Prostate gland (tissue), 2 donors: ENCODE measurements around the gene BBIP1. TPM values are rescaled to one million over a fixed set of nuclear protein-coding genes. Genes with fewer than 3 reads are reported as not detected.
"Not testable (repeated sequence)": the region's sequence is repeated elsewhere in the genome, so short reads cannot be mapped to it uniquely, and the experiment has no call there.

Experiments used
- DNase-seq: peaks from one replicate; pipeline ENCODE4 v3.0.0-alpha.2; 2019; ENCODE audit warnings: low spot score
- H3K27ac ChIP-seq, 2 donors: fragments of 200-600 bp; sonication (generic); 2 replicates each; pipeline ENCODE4 v1.5.1; 2017 to 2019
- H3K27me3 ChIP-seq: fragments of 200-600 bp; sonication (generic); replicated peaks from 2 replicates; pipeline ENCODE4 v1.5.1; 2019; ENCODE audit not compliant: insufficient read depth
- H3K36me3 ChIP-seq, 2 donors: fragments of 200-600 bp; sonication (generic); 1 replicate in 1 of 2; 2 replicates in 1 of 2; pipeline versions ENCODE4 v1.5.1 to v1.8.1; 2017 to 2019
- H3K4me1 ChIP-seq: fragments of 200-600 bp; sonication (generic); replicated peaks from 2 replicates; pipeline ENCODE4 v1.5.1; 2019
- H3K4me3 ChIP-seq, 2 donors: fragments of 200-600 bp; sonication (generic); 2 replicates each; pipeline ENCODE4 v1.5.1; 2017 to 2019
- H3K9me3 ChIP-seq: fragments of 200-600 bp; sonication (generic); 2 replicates; pipeline ENCODE4 v1.5.1; 2017
- POLR2A ChIP-seq: fragments of 450-650 bp; IDR thresholded peaks from one replicate; pipeline ENCODE4 v1.6.1; 2016; ENCODE audit warnings: antibody characterized with exemption, mild to moderate bottlenecking
- POLR2AphosphoS5 ChIP-seq: sonication (generic); formaldehyde crosslinking; IDR thresholded peaks from one replicate; pipeline ENCODE4 v1.6.1; 2017; ENCODE audit warnings: antibody characterized with exemption
- WGBS: methylation state at CpG from one replicate; pipeline ENCODE4 v1.1.5; 2018; 5-methylcytosine and 5-hydroxymethylcytosine counted together
- intact Hi-C: fragments of 100-400 bp; cut with DNase I; formaldehyde crosslinking; loops from one replicate; pipeline ENCODE4 v1.14.2; 2022
- total RNA-seq, 2 donors: library from RNA; depleted of rRNA; stranded (reverse); fragments of >200 nt; gene quantifications; one replicate each; pipeline ENCODE4 v1.1.0, GENCODE V29; 2016
- TF ChIP-seq, protein P1 (sequence below), 4 experiments: fragments of 200-600 bp in 2 of 4; fragments of 450-650 bp in 2 of 4; sonication (generic) in 2 of 4; IDR thresholded peaks; 1 replicate in 3 of 4; 2 replicates in 1 of 4; pipeline ENCODE4 v1.5.1; 2016 to 2019; ENCODE audit warnings: antibody characterized with exemption in 4 of 4, mild to moderate bottlenecking in 2 of 4, moderate library complexity in 2 of 4

BBIP1 gene
- total RNA-seq, 2 donors from 2014 or later = 18.8 to 20.9 TPM

DNA sequence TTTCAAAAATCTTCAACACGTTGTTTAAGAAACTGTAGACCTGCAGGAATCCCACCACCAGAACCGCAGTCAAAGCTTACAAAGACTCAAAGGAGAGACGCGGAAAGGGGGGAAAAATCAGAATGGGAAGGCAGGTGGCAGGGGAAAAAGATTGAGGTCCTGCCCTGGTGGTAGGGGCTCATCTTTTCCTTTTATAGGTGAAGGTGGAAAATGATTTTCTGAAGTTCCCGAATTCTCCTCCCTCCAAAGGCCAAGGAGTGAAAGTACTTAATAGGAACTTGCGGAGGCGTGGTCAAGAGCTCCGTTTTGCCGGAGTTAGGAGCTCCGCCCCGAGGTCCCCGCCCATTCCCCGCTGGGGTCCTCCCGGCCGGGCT is 724 bp downstream of the BBIP1 start:
- Histone ChIP-seq H3K36me3 (no peaks in the 10 kb centered on the region), H3K27ac (peak overlapping the region; percentile 97 to 99), H3K4me1 (peaks cover 6% of the 10 kb centered on the region), H3K27me3 (no peaks in the 10 kb centered on the region), H3K9me3 (no peaks in the 10 kb centered on the region), H3K4me3 (peak overlapping the region; percentile 62 to 80)
- intact Hi-C loops = loop anchor here (10.0 kb wide), 1 partner anchor 613 kb away; the partner anchor contains the start of gene SMNDC1
- DNase-seq = peak; percentile 95
- TF ChIP-seq, protein P1, sequence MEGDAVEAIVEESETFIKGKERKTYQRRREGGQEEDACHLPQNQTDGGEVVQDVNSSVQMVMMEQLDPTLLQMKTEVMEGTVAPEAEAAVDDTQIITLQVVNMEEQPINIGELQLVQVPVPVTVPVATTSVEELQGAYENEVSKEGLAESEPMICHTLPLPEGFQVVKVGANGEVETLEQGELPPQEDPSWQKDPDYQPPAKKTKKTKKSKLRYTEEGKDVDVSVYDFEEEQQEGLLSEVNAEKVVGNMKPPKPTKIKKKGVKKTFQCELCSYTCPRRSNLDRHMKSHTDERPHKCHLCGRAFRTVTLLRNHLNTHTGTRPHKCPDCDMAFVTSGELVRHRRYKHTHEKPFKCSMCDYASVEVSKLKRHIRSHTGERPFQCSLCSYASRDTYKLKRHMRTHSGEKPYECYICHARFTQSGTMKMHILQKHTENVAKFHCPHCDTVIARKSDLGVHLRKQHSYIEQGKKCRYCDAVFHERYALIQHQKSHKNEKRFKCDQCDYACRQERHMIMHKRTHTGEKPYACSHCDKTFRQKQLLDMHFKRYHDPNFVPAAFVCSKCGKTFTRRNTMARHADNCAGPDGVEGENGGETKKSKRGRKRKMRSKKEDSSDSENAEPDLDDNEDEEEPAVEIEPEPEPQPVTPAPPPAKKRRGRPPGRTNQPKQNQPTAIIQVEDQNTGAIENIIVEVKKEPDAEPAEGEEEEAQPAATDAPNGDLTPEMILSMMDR (IDR thresholded peaks at IDR 0.05) = peak in 1 of 4 experiments; percentile 18
- TF ChIP-seq POLR2A (peak; percentile 61), POLR2AphosphoS5 (peak; percentile 64)
- 0% methylated on average over 15 of the region's 15 CpGs for WGBS

- Histone ChIP-seq H3K36me3 (no peaks in the 10 kb centered on the region), H3K27me3 (no peaks in the 10 kb centered on the region), H3K27ac (no peak overlapping the region), H3K9me3 (no peaks in the 10 kb centered on the region), H3K4me1 (peaks cover 6% of the 10 kb centered on the region), H3K4me3 (no peak overlapping the region)
- WGBS = 83% methylated on average over 3 of the region's 3 CpGs
- TF ChIP-seq POLR2A = no peak
- peak; percentile 61 for TF ChIP-seq POLR2AphosphoS5
- TF ChIP-seq, protein P1 (IDR thresholded peaks at IDR 0.05) = no peak
- peak; percentile 33 for DNase-seq
- intact Hi-C loops = loop anchor here (10.0 kb wide), 1 partner anchor 612 kb away; the partner anchor contains the start of gene SMNDC1
Measured at GRCh38 chr10:110916554-110917346, 2.2 kb downstream of the BBIP1 start.

- H3K27ac ChIP-seq, DNase-seq, H3K4me1 ChIP-seq, H3K4me3 ChIP-seq, H3K36me3 ChIP-seq, H3K9me3 ChIP-seq, H3K27me3 ChIP-seq: not testable (repeated sequence)
- intact Hi-C loops = loop anchor here (10.0 kb wide), 1 partner anchor 611 kb away; the partner anchor contains the start of gene SMNDC1
- 91% methylated on average over 4 of the region's 4 CpGs for WGBS
Measured at GRCh38 chr10:110915600-110915999, 3.4 kb downstream of the BBIP1 start.

- 98% methylated on average over 6 of the region's 6 CpGs for WGBS
- no peak for DNase-seq
- Histone ChIP-seq H3K9me3 (no peaks in the 10 kb centered on the region), H3K4me1 (peaks cover 6% of the 10 kb centered on the region), H3K27ac (no peak overlapping the region), H3K27me3 (no peaks in the 10 kb centered on the region), H3K4me3 (no peak overlapping the region), H3K36me3 (no peaks in the 10 kb centered on the region)
- TF ChIP-seq POLR2A (no peak), POLR2AphosphoS5 (no peak)
- TF ChIP-seq, protein P1 (IDR thresholded peaks at IDR 0.05) = no peak
- intact Hi-C loops = loop anchor here (10.0 kb wide), 1 partner anchor 610 kb away; the partner anchor contains the start of gene SMNDC1
Measured at GRCh38 chr10:110915035-110915434, 3.9 kb downstream of the BBIP1 start.

- 92% methylated on average over 2 of the region's 2 CpGs for WGBS
- no peaks in the 10 kb centered on the region for H3K36me3 ChIP-seq
- TF ChIP-seq, protein P1 (IDR thresholded peaks at IDR 0.05) = no peak
- TF ChIP-seq POLR2A = no peak
- TF ChIP-seq POLR2AphosphoS5 = no peak
- peaks cover 6% of the 10 kb centered on the region for H3K4me1 ChIP-seq
- no peaks in the 10 kb centered on the region for H3K27me3 ChIP-seq
- no peaks in the 10 kb centered on the region for H3K9me3 ChIP-seq
- DNase-seq = no peak
- no peak overlapping the region for H3K4me3 ChIP-seq
- H3K27ac ChIP-seq = no peak overlapping the region
- intact Hi-C loops = loop anchor here (10.0 kb wide), 1 partner anchor 610 kb away; the partner anchor contains the start of gene SMNDC1
Measured at GRCh38 chr10:110914431-110914830, 4.5 kb downstream of the BBIP1 start.
